A549 (cell line): ENCODE results near the gene KLHL22.

ENCODE experiments used
- EP300 ChIP-seq, 2 experiments: fragments of >200 bp; sonication (Bioruptor Twin); formaldehyde crosslinking; IDR thresholded peaks; 2 replicates in 1 of 2; 3 replicates in 1 of 2; pipeline ENCODE4 v1.6.1; 2016 to 2017
- JUN ChIP-seq, 2 experiments: fragments of >200 bp; sonication (Bioruptor Twin); formaldehyde crosslinking; IDR thresholded peaks; 2 replicates in 1 of 2; 3 replicates in 1 of 2; pipeline ENCODE4 v1.6.1; 2016 to 2017
- POLR2A ChIP-seq: IDR thresholded peaks from 2 replicates; pipeline ENCODE4 v1.6.1; 2012; ENCODE audit warnings: mild to moderate bottlenecking, low read length
- RNF2 ChIP-seq: fragments of 200-600 bp; sonication (generic); IDR thresholded peaks from 2 replicates; pipeline ENCODE4 v1.6.1; 2016; ENCODE audit warnings: low read depth, mild to moderate bottlenecking, antibody characterized with exemption, moderate library complexity, borderline replicate concordance
- SMC3 ChIP-seq: fragments of >200 bp; sonication (Bioruptor Twin); formaldehyde crosslinking; IDR thresholded peaks from 3 replicates; pipeline ENCODE4 v1.6.1; 2018; ENCODE audit warnings: inconsistent platforms
- TF ChIP-seq, protein P1 (sequence below): fragments of >200 bp; sonication (Bioruptor Twin); formaldehyde crosslinking; IDR thresholded peaks from 3 replicates; pipeline ENCODE4 v1.5.1; 2016
- TF ChIP-seq, protein P2 (sequence below): fragments of 200-600 bp; sonication (generic); IDR thresholded peaks from 2 replicates; pipeline ENCODE4 v1.6.1; 2016; ENCODE audit warnings: antibody characterized with exemption, mild to moderate bottlenecking, moderate library complexity
- TF ChIP-seq, protein P3 (sequence below): IDR thresholded peaks from 2 replicates; pipeline ENCODE4 v1.6.1; 2012

DNA sequence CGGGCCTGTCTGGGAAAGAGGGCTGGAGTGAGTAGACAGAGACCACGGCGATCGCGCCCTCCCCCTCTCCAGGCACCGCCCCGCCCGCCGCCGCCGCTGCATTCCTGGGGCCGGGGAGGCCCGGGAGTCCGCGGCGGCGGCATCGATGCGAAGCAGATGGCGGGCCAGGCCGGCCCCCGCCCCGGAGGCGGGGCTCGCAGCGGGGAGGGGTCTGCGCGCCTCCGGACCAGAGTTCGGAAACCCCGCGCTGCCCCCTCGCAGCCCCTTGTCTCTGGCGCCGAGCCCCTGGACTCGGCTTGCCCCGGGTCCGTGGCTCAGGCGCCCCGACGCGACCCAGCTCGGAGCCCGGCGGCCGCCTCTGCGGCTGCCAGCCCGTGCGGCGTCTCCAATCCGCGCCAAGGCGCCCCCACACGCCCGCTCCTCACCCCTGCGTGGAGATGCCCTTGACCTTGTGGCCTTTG is 59.3 kb downstream of the KLHL22 start:
- TF ChIP-seq POLR2A = no peak
- TF ChIP-seq, protein P1, sequence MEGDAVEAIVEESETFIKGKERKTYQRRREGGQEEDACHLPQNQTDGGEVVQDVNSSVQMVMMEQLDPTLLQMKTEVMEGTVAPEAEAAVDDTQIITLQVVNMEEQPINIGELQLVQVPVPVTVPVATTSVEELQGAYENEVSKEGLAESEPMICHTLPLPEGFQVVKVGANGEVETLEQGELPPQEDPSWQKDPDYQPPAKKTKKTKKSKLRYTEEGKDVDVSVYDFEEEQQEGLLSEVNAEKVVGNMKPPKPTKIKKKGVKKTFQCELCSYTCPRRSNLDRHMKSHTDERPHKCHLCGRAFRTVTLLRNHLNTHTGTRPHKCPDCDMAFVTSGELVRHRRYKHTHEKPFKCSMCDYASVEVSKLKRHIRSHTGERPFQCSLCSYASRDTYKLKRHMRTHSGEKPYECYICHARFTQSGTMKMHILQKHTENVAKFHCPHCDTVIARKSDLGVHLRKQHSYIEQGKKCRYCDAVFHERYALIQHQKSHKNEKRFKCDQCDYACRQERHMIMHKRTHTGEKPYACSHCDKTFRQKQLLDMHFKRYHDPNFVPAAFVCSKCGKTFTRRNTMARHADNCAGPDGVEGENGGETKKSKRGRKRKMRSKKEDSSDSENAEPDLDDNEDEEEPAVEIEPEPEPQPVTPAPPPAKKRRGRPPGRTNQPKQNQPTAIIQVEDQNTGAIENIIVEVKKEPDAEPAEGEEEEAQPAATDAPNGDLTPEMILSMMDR = no peak
- TF ChIP-seq, protein P2, sequence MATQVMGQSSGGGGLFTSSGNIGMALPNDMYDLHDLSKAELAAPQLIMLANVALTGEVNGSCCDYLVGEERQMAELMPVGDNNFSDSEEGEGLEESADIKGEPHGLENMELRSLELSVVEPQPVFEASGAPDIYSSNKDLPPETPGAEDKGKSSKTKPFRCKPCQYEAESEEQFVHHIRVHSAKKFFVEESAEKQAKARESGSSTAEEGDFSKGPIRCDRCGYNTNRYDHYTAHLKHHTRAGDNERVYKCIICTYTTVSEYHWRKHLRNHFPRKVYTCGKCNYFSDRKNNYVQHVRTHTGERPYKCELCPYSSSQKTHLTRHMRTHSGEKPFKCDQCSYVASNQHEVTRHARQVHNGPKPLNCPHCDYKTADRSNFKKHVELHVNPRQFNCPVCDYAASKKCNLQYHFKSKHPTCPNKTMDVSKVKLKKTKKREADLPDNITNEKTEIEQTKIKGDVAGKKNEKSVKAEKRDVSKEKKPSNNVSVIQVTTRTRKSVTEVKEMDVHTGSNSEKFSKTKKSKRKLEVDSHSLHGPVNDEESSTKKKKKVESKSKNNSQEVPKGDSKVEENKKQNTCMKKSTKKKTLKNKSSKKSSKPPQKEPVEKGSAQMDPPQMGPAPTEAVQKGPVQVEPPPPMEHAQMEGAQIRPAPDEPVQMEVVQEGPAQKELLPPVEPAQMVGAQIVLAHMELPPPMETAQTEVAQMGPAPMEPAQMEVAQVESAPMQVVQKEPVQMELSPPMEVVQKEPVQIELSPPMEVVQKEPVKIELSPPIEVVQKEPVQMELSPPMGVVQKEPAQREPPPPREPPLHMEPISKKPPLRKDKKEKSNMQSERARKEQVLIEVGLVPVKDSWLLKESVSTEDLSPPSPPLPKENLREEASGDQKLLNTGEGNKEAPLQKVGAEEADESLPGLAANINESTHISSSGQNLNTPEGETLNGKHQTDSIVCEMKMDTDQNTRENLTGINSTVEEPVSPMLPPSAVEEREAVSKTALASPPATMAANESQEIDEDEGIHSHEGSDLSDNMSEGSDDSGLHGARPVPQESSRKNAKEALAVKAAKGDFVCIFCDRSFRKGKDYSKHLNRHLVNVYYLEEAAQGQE = no peak
- TF ChIP-seq, protein P3, sequence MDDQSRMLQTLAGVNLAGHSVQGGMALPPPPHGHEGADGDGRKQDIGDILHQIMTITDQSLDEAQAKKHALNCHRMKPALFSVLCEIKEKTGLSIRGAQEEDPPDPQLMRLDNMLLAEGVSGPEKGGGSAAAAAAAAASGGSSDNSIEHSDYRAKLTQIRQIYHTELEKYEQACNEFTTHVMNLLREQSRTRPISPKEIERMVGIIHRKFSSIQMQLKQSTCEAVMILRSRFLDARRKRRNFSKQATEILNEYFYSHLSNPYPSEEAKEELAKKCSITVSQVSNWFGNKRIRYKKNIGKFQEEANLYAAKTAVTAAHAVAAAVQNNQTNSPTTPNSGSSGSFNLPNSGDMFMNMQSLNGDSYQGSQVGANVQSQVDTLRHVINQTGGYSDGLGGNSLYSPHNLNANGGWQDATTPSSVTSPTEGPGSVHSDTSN = no peak
- no peak for TF ChIP-seq EP300 (IDR thresholded peaks at IDR 0.05)
- TF ChIP-seq RNF2 = no peak
- TF ChIP-seq SMC3 = no peak
- TF ChIP-seq JUN (IDR thresholded peaks at IDR 0.05) = no peak
